Activated T-cell treated with anti-CD3 and anti-CD28 coated beads, Interleukin-2, amount 50 U/mL, for 24 hours (primary cell): Measurements from ENCODE around the gene TROAP.
"Not testable (repeated sequence)": the region's sequence is repeated elsewhere in the genome, so short reads cannot be mapped to it uniquely, and the experiment has no call there.

ENCODE experiments used
- DNase-seq: peaks from one replicate; pipeline ENCODE4 v3.0.0-alpha.2; 2020
- H3K27ac Mint-ChIP-seq: 2 replicates; pipeline ENCODE4 v1.8.0; 2020; ENCODE audit warnings: mild to moderate bottlenecking, mixed read lengths
- H3K27me3 Mint-ChIP-seq: 2 replicates; pipeline ENCODE4 v1.8.0; 2020; ENCODE audit warnings: mixed read lengths
- H3K36me3 Mint-ChIP-seq: 2 replicates; pipeline ENCODE4 v1.8.0; 2020; ENCODE audit warnings: low read depth, mixed read lengths
- H3K4me1 Mint-ChIP-seq: 2 replicates; pipeline ENCODE4 v1.8.0; 2020; ENCODE audit warnings: low read depth, mixed read lengths
- H3K4me3 Mint-ChIP-seq: 2 replicates; pipeline ENCODE4 v1.8.0; 2020; ENCODE audit warnings: mild to moderate bottlenecking, moderate library complexity, mixed read lengths
- H3K9me3 Mint-ChIP-seq: 2 replicates; pipeline ENCODE4 v1.8.0; 2020; ENCODE audit warnings: mixed read lengths

The TROAP gene

GRCh38 chr12:49369411-49370145 lies 46.5 kb downstream of the TROAP start:
- Mint-ChIP-seq H3K27me3 (no peaks in the 10 kb centered on the region), H3K9me3 (no peaks in the 10 kb centered on the region), H3K36me3 (peaks cover 7% of the 10 kb centered on the region), H3K4me3 (no peak overlapping the region), H3K4me1 (peaks cover 43% of the 10 kb centered on the region), H3K27ac (peak overlapping the region; percentile 30)
- no peak for DNase-seq

- no peak for DNase-seq
- no peaks in the 10 kb centered on the region for H3K9me3 Mint-ChIP-seq
- H3K36me3 Mint-ChIP-seq = peaks cover 7% of the 10 kb centered on the region
- H3K4me3 Mint-ChIP-seq = no peak overlapping the region
- peaks cover 44% of the 10 kb centered on the region for H3K4me1 Mint-ChIP-seq
- H3K27ac Mint-ChIP-seq = no peak overlapping the region
- H3K27me3 Mint-ChIP-seq = no peaks in the 10 kb centered on the region
These were observed 47.5 kb downstream of the TROAP start for GRCh38 chr12:49370539-49370938.

GRCh38 chr12:49375406-49375805 lies 52.4 kb downstream of the TROAP start:
- Mint-ChIP-seq H3K27ac (no peak overlapping the region), H3K9me3 (no peaks in the 10 kb centered on the region), H3K36me3 (no peaks in the 10 kb centered on the region), H3K4me3 (no peak overlapping the region), H3K27me3 (no peaks in the 10 kb centered on the region), H3K4me1 (peaks cover 9% of the 10 kb centered on the region)
- no peak for DNase-seq

- Mint-ChIP-seq H3K9me3 (no peaks in the 10 kb centered on the region), H3K4me1 (peaks cover 6% of the 10 kb centered on the region), H3K4me3 (no peak overlapping the region), H3K27ac (no peak overlapping the region), H3K36me3 (no peaks in the 10 kb centered on the region), H3K27me3 (no peaks in the 10 kb centered on the region)
- no peak for DNase-seq
These were observed 54.3 kb downstream of the TROAP start for GRCh38 chr12:49377386-49377785.

GRCh38 chr12:49380184-49380583 lies 57.1 kb downstream of the TROAP start:
- DNase-seq, H3K4me1 Mint-ChIP-seq, H3K4me3 Mint-ChIP-seq, H3K36me3 Mint-ChIP-seq, H3K27me3 Mint-ChIP-seq, H3K27ac Mint-ChIP-seq, H3K9me3 Mint-ChIP-seq: not testable (repeated sequence)
